CD4-positive, alpha-beta T cell treated with Interleukin-1 beta for 1 hour (primary cell): ENCODE measurements around the gene HIRA.
"Not testable (repeated sequence)": the region's sequence is repeated elsewhere in the genome, so short reads cannot be mapped to it uniquely, and the experiment has no call there.

ENCODE experiments used
- DNase-seq, 2 donors: peaks; one replicate each; pipeline ENCODE4 v3.0.0-alpha.2; 2020 to 2022

HIRA gene

GRCh38 chr22:19436444-19437161 lies 5.1 kb upstream of the HIRA start:
- not testable (repeated sequence) for DNase-seq

- DNase-seq, result no peak
Observed at GRCh38 chr22:19434829-19435580, 3.5 kb upstream of the HIRA start.

GRCh38 chr22:19434401-19434800 lies 2.9 kb upstream of the HIRA start:
- no peak for DNase-seq

GRCh38 chr22:19432133-19432851 lies 759 bp upstream of the HIRA start, which contains the start of gene MRPL40:
Gene MRPL40 (plus strand): TSS chr22:19432545. CDS start chr22:19432555, 10 bp downstream.
- DNase-seq, result peak; percentile 89 to 91

- peak in 1 of 2 donors; percentile 5 for DNase-seq
Observed at GRCh38 chr22:19430890-19431541, 517 bp downstream of the HIRA start.

GRCh38 chr22:19429950-19430889 lies 1.3 kb downstream of the HIRA start:
- peak; percentile 39 to 49 for DNase-seq

GRCh38 chr22:19424186-19424500 lies 7.4 kb downstream of the HIRA start:
- DNase-seq, result no peak

- DNase-seq, result no peak
Observed at GRCh38 chr22:19422440-19423301, 8.9 kb downstream of the HIRA start.

GRCh38 chr22:19420321-19420720 lies 11.2 kb downstream of the HIRA start:
- no peak for DNase-seq

- peak; percentile 49 to 70 for DNase-seq
Observed at GRCh38 chr22:19419464-19420178, 11.9 kb downstream of the HIRA start.

GRCh38 chr22:19419086-19419463 lies 12.5 kb downstream of the HIRA start:
- no peak for DNase-seq

- DNase-seq, result no peak
Observed at GRCh38 chr22:19412923-19413322, 18.6 kb downstream of the HIRA start.

GRCh38 chr22:19412478-19412877 lies 19.1 kb downstream of the HIRA start:
- no peak for DNase-seq

- DNase-seq, result no peak
Observed at GRCh38 chr22:19411690-19412045, 19.9 kb downstream of the HIRA start.

GRCh38 chr22:19410941-19411689 lies 20.4 kb downstream of the HIRA start:
- DNase-seq, result no peak

- DNase-seq, result no peak
Observed at GRCh38 chr22:19407649-19408606, 23.6 kb downstream of the HIRA start.

GRCh38 chr22:19406846-19407245 lies 24.7 kb downstream of the HIRA start:
- no peak for DNase-seq

GRCh38 chr22:19406281-19406811 lies 25.2 kb downstream of the HIRA start:
- DNase-seq, result no peak
